SH-SY5Y (cell line): ENCODE data around the gene MCM6.

Source experiments
- GATA2 ChIP-seq: IDR thresholded peaks from 2 replicates; pipeline ENCODE4 v1.6.1; 2011; ENCODE audit warnings: mild to moderate bottlenecking, low read depth, low read length
- GATA3 ChIP-seq: IDR thresholded peaks from 2 replicates; pipeline ENCODE4 v1.6.1; 2011; ENCODE audit warnings: low read depth, mild to moderate bottlenecking, low read length, moderate library complexity

- TF ChIP-seq GATA3 (no peak), GATA2 (no peak)
These were observed 63.2 kb downstream of the MCM6 start for GRCh38 chr2:135812907-135813511.
